Activated naive CD8-positive, alpha-beta T cell treated with anti-CD3 and anti-CD28 coated beads, Interleukin-2, amount 10 ng/mL, durations not matched to agents 7 days and 5 days (primary cell): Measurements from ENCODE around the gene HECW1. TPM values are rescaled to one million over a fixed set of nuclear protein-coding genes. Genes with fewer than 3 reads are reported as not detected.
"Not testable (repeated sequence)": the region's sequence is repeated elsewhere in the genome, so short reads cannot be mapped to it uniquely, and the experiment has no call there.

ENCODE experiments used
- ATAC-seq: fragments of 150-1000 bp; cut with Tn5 transposase; one replicate; pipeline ENCODE4 v1.10.0; 2021; ENCODE audit warnings: low read depth, moderate library complexity
- POLR2A ChIA-PET: fragments of 350-600 bp; sonication (Branson Sonifier 250); formaldehyde crosslinking; loops from one replicate; lab custom pipeline; 2021; ENCODE audit warnings: antibody characterized with exemption; lab: Charles Lee
- DNase-seq: peaks from one replicate; pipeline ENCODE4 v3.0.0; 2021
- H3K27ac Mint-ChIP-seq: one replicate; pipeline ENCODE4 v1.8.0; 2022; ENCODE audit warnings: mild to moderate bottlenecking, mixed read lengths
- H3K27me3 Mint-ChIP-seq: one replicate; pipeline ENCODE4 v1.8.0; 2022; ENCODE audit warnings: mild to moderate bottlenecking, moderate library complexity, mixed read lengths
- H3K36me3 Mint-ChIP-seq: one replicate; pipeline ENCODE4 v1.8.0; 2021; ENCODE audit warnings: mild to moderate bottlenecking, mixed read lengths
- H3K4me1 Mint-ChIP-seq: one replicate; pipeline ENCODE4 v1.8.0; 2021; ENCODE audit warnings: mixed read lengths
- H3K4me3 Mint-ChIP-seq: one replicate; pipeline ENCODE4 v1.8.0; 2022; ENCODE audit warnings: mild to moderate bottlenecking, moderate library complexity, mixed read lengths
- H3K9me3 Mint-ChIP-seq: one replicate; pipeline ENCODE4 v1.8.0; 2021; ENCODE audit warnings: mixed read lengths
- total RNA-seq, 2 experiments: library from RNA; stranded (reverse); gene quantifications; one replicate each; pipeline ENCODE4 v1.2.3, GENCODE V29; 2021

Gene HECW1
- not detected for total RNA-seq

- ATAC-seq: peak; percentile 9
- Mint-ChIP-seq H3K27ac (no peak within 1 kb of the TSS), H3K9me3 (no peaks in the 10 kb centered on the region), H3K27me3 (peaks cover 68% of the 10 kb centered on the region), H3K4me3 (peak within 1 kb of the TSS; percentile 29), H3K36me3 (no peaks in the 10 kb centered on the region), H3K4me1 (peaks cover 7% of the 10 kb centered on the region)
- POLR2A ChIA-PET: no interaction called here
- no peak for DNase-seq
Observed at GRCh38 chr7:43112459-43112940, at the start of gene HECW1. Gene HECW1, plus strand, starts transcription at chr7:43112647. Its CDS starts 131,259 bp downstream, at chr7:43243906.

GRCh38 chr7:43071604-43072003 lies 40.8 kb upstream of the HECW1 start:
- H3K27me3 Mint-ChIP-seq: peaks cover 10% of the 10 kb centered on the region
- no peak for DNase-seq
- no peaks in the 10 kb centered on the region for H3K36me3 Mint-ChIP-seq
- POLR2A ChIA-PET: no interaction called here
- no peak for ATAC-seq
- no peaks in the 10 kb centered on the region for H3K4me1 Mint-ChIP-seq
- H3K9me3 Mint-ChIP-seq: peaks cover 2% of the 10 kb centered on the region
- peak overlapping the region; percentile 22 for H3K27ac Mint-ChIP-seq
- no peak overlapping the region for H3K4me3 Mint-ChIP-seq

- no peak for ATAC-seq
- no peak overlapping the region for H3K4me3 Mint-ChIP-seq
- H3K27ac Mint-ChIP-seq: no peak overlapping the region
- peaks cover 6% of the 10 kb centered on the region for H3K27me3 Mint-ChIP-seq
- no peak for DNase-seq
- H3K4me1 Mint-ChIP-seq: no peaks in the 10 kb centered on the region
- POLR2A ChIA-PET: no interaction called here
- H3K9me3 Mint-ChIP-seq: peaks cover 4% of the 10 kb centered on the region
- H3K36me3 Mint-ChIP-seq: no peaks in the 10 kb centered on the region
Observed at GRCh38 chr7:43072530-43072929, 39.9 kb upstream of the HECW1 start.

- H3K4me3 Mint-ChIP-seq, H3K36me3 Mint-ChIP-seq, ATAC-seq, H3K4me1 Mint-ChIP-seq, H3K9me3 Mint-ChIP-seq, H3K27ac Mint-ChIP-seq, POLR2A ChIA-PET, DNase-seq, H3K27me3 Mint-ChIP-seq: not testable (repeated sequence)
Observed at GRCh38 chr7:43073811-43074210, 38.6 kb upstream of the HECW1 start.

- H3K4me3 Mint-ChIP-seq: no peak overlapping the region
Observed at GRCh38 chr7:43076189-43076605, 36.2 kb upstream of the HECW1 start.

GRCh38 chr7:43076606-43077005 lies 35.8 kb upstream of the HECW1 start:
- ATAC-seq (no peak), DNase-seq (no peak)
- no peak overlapping the region for H3K27ac Mint-ChIP-seq
- H3K27me3 Mint-ChIP-seq: peaks cover 9% of the 10 kb centered on the region
- H3K9me3 Mint-ChIP-seq: peaks cover 7% of the 10 kb centered on the region
- POLR2A ChIA-PET: no interaction called here
- H3K4me1 Mint-ChIP-seq: no peaks in the 10 kb centered on the region
- no peak overlapping the region for H3K4me3 Mint-ChIP-seq
- H3K36me3 Mint-ChIP-seq: no peaks in the 10 kb centered on the region

More at GRCh38 chr7:43076189-43076605, 36.2 kb upstream of the HECW1 start:
- DNase-seq: no peak
- peaks cover 9% of the 10 kb centered on the region for H3K27me3 Mint-ChIP-seq
- H3K9me3 Mint-ChIP-seq: peaks cover 7% of the 10 kb centered on the region
- H3K4me1 Mint-ChIP-seq: no peaks in the 10 kb centered on the region
- H3K27ac Mint-ChIP-seq: no peak overlapping the region
- no peaks in the 10 kb centered on the region for H3K36me3 Mint-ChIP-seq
- POLR2A ChIA-PET: no interaction called here
- ATAC-seq: no peak

- Mint-ChIP-seq H3K27me3 (peaks cover 9% of the 10 kb centered on the region), H3K36me3 (no peaks in the 10 kb centered on the region)
Observed at GRCh38 chr7:43077285-43077684, 35.2 kb upstream of the HECW1 start.

GRCh38 chr7:43077732-43078391 lies 34.6 kb upstream of the HECW1 start:
- no peak for ATAC-seq
- peaks cover 9% of the 10 kb centered on the region for H3K27me3 Mint-ChIP-seq
- POLR2A ChIA-PET: no interaction called here

More at GRCh38 chr7:43077285-43077684, 35.2 kb upstream of the HECW1 start:
- DNase-seq: no peak
- no peaks in the 10 kb centered on the region for H3K4me1 Mint-ChIP-seq
- POLR2A ChIA-PET: no interaction called here
- no peak overlapping the region for H3K27ac Mint-ChIP-seq
- no peak overlapping the region for H3K4me3 Mint-ChIP-seq
- peaks cover 7% of the 10 kb centered on the region for H3K9me3 Mint-ChIP-seq
- no peak for ATAC-seq

GRCh38 chr7:43078794-43079193 lies 33.7 kb upstream of the HECW1 start:
- Mint-ChIP-seq H3K27me3 (peaks cover 9% of the 10 kb centered on the region), H3K4me3 (no peak overlapping the region), H3K9me3 (peaks cover 6% of the 10 kb centered on the region), H3K36me3 (no peaks in the 10 kb centered on the region), H3K4me1 (no peaks in the 10 kb centered on the region), H3K27ac (no peak overlapping the region)
- POLR2A ChIA-PET: no interaction called here
- no peak for ATAC-seq
- DNase-seq: no peak

More at GRCh38 chr7:43077732-43078391, 34.6 kb upstream of the HECW1 start:
- no peak overlapping the region for H3K4me3 Mint-ChIP-seq
- no peak overlapping the region for H3K27ac Mint-ChIP-seq
- H3K4me1 Mint-ChIP-seq: no peaks in the 10 kb centered on the region
- no peaks in the 10 kb centered on the region for H3K36me3 Mint-ChIP-seq
- no peak for DNase-seq
- peaks cover 7% of the 10 kb centered on the region for H3K9me3 Mint-ChIP-seq

GRCh38 chr7:43081603-43082002 lies 30.8 kb upstream of the HECW1 start:
- H3K27ac Mint-ChIP-seq: no peak overlapping the region
- H3K4me1 Mint-ChIP-seq: no peaks in the 10 kb centered on the region
- ATAC-seq (no peak), DNase-seq (no peak)
- H3K27me3 Mint-ChIP-seq: peaks cover 20% of the 10 kb centered on the region
- POLR2A ChIA-PET: interaction anchor here (0.6 kb wide), 1 partner anchor 147 kb away, joined by 3 read pairs; no protein-coding TSS in a partner anchor
- H3K36me3 Mint-ChIP-seq: no peaks in the 10 kb centered on the region
- peaks cover 5% of the 10 kb centered on the region for H3K9me3 Mint-ChIP-seq
- no peak overlapping the region for H3K4me3 Mint-ChIP-seq

- ATAC-seq (no peak), DNase-seq (no peak)
- Mint-ChIP-seq H3K27ac (no peak overlapping the region), H3K4me3 (no peak overlapping the region), H3K27me3 (peaks cover 23% of the 10 kb centered on the region), H3K4me1 (no peaks in the 10 kb centered on the region), H3K9me3 (peaks cover 3% of the 10 kb centered on the region), H3K36me3 (no peaks in the 10 kb centered on the region)
- POLR2A ChIA-PET: no interaction called here
Observed at GRCh38 chr7:43083106-43083505, 29.3 kb upstream of the HECW1 start.

- H3K4me3 Mint-ChIP-seq: no peak overlapping the region
- no peak overlapping the region for H3K27ac Mint-ChIP-seq
- peaks cover 1% of the 10 kb centered on the region for H3K9me3 Mint-ChIP-seq
- no peak for DNase-seq
- POLR2A ChIA-PET: no interaction called here
- peaks cover 14% of the 10 kb centered on the region for H3K27me3 Mint-ChIP-seq
- H3K4me1 Mint-ChIP-seq: no peaks in the 10 kb centered on the region
- no peaks in the 10 kb centered on the region for H3K36me3 Mint-ChIP-seq
- no peak for ATAC-seq
Observed at GRCh38 chr7:43085017-43085416, 27.4 kb upstream of the HECW1 start.

- Mint-ChIP-seq H3K27ac (no peak overlapping the region), H3K36me3 (no peaks in the 10 kb centered on the region), H3K4me3 (no peak overlapping the region), H3K27me3 (peaks cover 14% of the 10 kb centered on the region), H3K9me3 (no peaks in the 10 kb centered on the region), H3K4me1 (no peaks in the 10 kb centered on the region)
- ATAC-seq (no peak), DNase-seq (no peak)
- POLR2A ChIA-PET: no interaction called here
Observed at GRCh38 chr7:43085992-43086391, 26.5 kb upstream of the HECW1 start.

- H3K4me3 Mint-ChIP-seq: no peak overlapping the region
Observed at GRCh38 chr7:43092819-43093218, 19.6 kb upstream of the HECW1 start.

More at GRCh38 chr7:43092819-43093218, 19.6 kb upstream of the HECW1 start:
- POLR2A ChIA-PET: no interaction called here
- Mint-ChIP-seq H3K27ac (no peak overlapping the region), H3K27me3 (peaks cover 18% of the 10 kb centered on the region), H3K9me3 (peaks cover 2% of the 10 kb centered on the region), H3K36me3 (no peaks in the 10 kb centered on the region), H3K4me1 (no peaks in the 10 kb centered on the region)
- no peak for DNase-seq
- no peak for ATAC-seq
